NCI-H1930 (cell line): ENCODE measurements around the gene RAP2A.

Experiments
- DNase-seq, 2 experiments: peaks; one replicate each; lab custom pipeline; 2025; lab: John Stamatoyannopoulos, UW

The RAP2A gene

DNA sequence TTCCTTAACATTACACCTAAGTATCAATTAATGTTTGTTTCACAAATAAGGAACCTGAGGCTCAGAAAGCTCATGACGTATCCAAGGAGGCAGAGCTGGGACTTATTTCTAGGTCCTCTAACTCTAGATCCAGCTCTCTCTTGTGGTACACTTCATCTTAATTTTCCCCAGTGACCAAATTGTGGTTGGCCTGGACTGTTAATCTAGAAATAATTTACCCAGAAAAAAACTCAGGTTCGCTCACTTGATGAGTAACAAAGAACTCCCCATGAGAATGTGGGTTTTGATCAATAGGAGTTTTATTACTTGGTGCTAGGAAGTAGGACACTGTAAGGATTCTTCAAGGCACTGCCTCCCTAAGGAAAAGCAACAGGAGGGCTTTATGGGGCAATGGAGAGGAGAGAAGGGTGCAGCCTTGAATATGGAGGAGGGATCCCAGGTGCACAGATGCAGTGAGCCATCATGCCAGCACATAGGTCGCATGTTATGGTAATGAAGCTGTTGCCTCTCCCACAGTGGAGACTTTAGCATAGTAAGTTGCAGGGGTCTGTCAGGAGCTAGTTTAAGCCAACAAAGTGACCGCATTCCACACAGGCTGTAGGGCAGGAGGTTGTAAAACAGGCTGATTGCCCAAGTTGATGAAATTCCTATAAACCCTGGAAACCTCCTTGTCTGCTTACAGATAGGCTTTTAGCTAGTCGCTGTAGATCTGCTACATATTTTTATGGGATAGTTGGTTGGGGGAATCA lies 14.7 kb downstream of the RAP2A start:
- no peak for DNase-seq

DNA sequence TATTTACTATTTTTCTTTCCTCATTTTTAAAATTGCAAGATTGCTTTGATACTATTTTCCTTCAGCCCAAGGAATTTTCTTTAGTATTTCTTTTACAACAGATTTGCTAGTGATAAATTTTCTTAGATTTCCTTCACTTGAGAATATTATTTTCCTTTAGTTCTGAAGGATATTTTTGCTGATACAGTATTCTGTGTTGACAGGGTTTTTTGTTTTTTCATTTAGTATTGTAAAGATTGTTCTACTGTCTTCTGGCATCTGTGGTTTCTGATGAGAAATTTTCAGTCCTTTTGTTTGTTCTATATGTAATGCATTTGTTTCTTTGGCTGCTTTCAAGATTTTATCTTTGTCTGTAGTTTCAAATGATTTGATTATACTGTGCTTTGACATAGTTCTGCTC lies 20.7 kb downstream of the RAP2A start:
- DNase-seq: no peak

DNA sequence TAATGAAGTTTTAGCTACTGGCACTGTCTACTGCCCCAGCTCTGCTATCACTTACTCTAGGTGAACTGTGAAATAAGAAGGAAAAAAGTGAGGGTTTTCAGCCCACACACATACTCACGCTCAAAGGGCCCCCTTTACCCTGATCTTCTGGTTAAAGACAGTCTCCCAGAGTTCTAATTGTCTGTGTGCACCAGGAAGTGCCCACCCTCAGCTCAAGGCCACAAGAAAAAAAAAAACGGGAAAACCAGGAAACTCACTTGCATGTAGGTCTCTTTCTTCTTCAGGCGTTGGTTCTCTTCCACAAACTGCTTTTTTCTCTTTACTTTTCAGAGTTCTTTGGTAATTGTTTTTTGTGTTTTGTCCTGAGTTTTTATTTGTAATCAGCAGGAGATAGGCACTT lies 22.1 kb downstream of the RAP2A start:
- no peak for DNase-seq

DNA sequence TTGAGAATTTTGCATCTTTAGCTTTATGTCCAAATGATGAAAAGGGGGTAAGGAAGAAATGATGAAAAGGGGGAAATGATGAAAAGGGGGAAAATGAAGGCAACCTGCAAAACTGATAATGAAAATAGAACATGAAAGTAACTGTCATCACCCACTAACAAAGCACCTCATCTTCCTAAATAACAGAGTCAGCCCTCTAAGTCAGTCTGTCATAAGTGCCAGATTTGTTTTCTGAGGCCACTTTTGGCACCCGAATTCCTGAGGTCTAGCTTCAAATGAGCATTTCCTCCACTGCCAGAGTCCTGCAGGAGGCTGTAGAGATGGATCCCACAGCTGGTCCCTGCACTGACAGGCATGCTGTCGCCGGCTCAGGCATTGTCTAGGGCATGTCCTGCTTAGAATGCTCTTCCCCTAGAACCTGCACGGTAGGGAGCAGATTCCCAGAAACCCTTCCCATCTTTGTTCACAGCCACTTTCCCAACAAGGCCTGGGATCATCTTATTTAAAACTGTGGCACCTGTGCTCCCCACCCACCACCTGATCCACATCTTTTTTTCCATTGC lies 25.3 kb downstream of the RAP2A start:
- no peak for DNase-seq

DNA sequence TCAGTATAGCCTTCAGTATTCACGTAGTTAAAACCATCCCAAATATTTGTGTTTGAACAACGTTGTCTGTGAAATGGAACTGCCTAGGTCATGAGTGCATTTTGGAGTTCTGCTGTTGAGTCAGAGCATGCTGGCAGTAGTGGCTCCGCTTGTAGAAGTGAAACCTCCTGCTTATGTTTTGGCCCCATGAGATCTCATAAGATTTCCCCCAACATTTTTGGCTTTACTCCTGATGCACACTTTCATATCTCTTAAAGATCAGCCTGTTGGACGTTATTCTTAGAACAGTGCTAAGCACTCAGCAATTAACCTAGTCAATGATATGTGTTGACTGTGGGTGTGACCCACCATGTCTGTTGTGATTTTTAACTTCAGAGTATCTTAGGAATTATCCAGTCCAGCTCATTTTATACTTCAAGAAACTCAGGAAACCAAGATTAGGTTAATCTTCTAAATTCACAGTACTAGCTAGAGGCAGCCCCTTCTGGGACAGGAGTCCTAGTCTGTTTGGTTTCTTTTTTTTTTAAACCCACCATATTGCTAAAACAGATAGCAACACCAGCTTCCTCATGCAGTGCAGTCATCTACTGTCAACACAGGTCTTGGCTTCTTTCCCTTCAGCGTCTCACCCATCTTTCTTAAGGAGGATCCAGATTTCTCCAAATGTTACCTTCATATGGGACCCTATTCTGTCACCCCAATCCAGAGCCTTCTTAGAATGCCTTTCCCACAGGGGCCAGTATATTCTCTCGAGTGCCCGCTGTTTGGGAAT lies 26.2 kb downstream of the RAP2A start:
- no peak for DNase-seq

DNA sequence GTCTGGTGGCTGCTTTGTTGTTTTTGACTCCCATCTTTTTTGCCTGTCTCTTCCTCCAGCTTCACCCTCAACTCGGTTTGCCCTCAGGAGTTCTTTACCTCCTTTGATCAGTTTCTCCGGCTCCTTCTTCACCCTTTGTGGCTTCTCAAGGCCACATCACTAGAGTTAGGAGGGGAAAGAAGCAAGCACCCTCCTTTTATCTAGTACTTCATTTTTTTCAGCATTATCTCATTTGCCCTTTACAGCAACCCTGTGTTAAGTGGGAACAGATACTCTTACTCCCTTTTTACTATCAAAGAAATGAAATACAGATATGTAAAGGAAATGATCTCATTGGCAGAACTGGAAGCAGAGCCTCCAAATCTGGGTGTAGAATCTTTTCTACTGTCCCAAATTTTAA lies 26.9 kb downstream of the RAP2A start:
- no peak for DNase-seq

DNA sequence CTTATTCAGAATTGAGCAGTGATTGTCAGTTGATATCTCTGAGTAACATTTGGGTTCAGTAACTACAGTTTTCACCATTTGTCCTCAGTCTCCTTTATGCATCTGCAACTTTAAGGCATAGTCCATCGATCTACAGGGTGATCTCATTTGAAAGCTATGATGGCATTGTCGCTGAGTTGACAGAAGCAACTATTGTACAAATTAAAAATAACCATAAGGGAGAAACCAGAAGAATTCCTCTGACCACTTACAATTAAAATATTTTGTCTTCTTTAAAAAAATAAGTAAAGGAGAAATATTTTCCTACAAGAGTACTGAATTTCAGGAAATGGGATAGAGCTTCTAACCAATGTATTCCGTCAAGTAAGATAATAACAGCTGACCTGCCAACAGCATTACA lies 30.6 kb downstream of the RAP2A start:
- DNase-seq: no peak

DNA sequence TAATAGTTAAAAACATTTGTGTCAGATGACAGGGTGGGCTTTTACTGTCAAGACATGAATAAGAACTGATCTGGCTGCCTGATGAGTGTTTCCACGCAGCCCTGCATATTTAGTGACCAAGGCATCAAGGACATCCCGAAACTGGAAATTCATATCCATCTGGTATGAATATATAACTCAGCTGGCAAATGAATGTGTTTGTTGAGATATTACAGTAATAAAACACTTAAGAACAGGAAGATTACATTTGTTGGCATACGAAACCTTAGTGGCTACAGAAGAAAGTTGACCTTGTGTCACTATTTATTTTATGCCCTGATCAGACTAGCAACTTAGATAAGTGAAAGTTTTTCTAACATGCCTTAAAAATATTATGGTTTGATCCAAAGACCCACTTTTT lies 32.8 kb downstream of the RAP2A start:
- no peak for DNase-seq

DNA sequence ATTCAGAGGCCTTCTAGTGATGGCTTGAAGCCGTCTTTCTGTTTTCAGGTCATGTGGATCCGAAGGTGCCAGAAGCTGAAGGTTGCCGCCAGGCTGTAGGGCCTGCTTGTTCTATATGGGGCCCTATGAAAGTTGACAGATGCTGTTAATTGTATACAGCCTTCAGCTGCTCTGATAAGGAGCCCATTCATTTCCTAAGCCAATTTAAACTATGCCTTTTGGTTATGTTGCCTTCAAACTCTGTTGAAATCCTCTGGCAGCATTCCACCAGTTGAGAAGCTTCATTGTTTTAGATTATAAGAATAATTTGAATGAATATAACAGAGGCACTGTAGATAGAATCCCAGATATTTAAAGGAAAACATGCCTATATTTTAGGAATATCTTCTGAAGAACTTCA lies 34.4 kb downstream of the RAP2A start:
- DNase-seq: no peak

DNA sequence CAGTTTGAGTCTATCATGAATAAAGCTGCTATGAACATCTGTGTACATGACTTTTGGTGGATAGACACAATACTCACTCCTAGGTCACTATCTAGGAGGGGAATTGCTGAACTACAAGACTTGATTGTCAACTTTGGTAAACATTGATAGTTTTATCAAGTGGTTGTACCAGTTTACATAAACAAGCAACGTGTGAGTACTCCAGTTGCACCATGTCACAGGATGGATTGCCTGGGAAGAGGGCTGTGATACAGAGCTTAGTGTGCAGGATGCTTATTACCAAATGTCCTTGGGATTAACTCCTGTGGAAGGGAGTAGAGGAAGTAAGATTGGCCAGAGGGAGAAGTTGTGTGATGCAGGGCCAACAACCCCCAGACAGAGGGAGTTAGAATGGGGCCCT lies 37.7 kb downstream of the RAP2A start:
- no peak for DNase-seq

DNA sequence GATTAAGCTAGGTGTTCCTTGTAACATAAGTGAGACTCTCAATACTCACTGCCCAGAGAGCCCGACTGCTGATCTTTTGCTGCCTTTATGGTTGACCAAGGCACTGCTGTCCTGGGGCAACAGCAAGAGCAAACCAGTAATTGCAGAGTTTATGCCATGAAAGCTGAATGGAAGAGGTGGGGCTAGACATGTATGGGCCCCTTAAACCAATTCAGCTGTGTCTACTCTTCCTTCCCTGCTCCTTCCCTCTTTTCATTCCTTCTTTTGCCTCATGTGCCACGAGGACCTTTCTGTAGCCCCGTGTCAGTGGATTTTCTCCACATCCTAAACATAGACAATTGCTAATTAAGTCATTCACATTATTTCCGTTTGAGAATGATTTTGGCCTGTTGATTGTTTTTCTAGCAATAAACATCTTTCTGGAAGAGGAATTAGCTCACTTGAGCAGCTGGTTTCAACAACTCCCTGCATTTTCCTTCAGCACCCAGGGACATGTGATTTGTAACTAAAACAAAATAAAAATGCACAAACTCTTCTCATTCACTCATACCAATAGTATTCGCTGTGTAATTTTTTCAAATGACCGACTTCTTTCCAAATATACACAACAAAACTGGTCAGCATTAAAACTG lies 40.5 kb downstream of the RAP2A start:
- no peak for DNase-seq

DNA sequence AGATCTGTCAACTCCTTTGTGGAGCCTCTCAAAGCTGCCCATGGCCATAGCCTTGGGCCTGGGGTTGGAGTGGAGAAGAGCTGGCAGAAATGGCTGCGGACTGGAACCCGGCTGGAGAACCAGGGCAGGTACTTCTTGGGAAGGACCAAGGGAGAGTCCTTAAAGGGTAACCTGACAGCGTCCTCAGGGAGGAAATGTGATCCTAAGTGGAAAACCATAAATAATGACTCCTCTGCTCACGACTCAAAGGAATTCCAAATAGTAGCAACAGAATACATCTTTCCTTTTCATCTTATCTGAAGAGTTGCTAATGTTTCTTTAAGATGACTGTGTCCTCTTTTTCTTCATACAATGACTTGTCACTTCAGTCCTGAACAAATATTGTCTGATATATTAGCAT lies 41.0 kb downstream of the RAP2A start:
- no peak for DNase-seq

DNA sequence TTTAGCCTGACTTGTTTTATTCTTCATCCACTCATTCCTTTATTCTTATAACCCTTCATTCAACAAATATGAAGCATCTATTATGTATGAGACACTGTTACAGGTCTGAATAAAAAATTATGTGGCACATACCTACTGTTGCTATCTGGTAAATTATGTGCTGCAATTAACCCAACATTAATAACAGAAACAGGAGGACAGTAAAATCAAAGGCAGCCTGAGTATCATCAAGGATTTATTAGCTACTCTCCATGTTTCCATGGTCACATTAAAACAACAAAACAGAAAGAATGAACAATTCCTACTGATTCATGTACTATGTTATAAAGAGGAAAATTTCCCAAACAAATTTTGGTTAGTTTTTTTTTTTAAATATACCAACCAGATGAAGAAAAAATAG lies 43.9 kb downstream of the RAP2A start:
- DNase-seq: no peak

DNA sequence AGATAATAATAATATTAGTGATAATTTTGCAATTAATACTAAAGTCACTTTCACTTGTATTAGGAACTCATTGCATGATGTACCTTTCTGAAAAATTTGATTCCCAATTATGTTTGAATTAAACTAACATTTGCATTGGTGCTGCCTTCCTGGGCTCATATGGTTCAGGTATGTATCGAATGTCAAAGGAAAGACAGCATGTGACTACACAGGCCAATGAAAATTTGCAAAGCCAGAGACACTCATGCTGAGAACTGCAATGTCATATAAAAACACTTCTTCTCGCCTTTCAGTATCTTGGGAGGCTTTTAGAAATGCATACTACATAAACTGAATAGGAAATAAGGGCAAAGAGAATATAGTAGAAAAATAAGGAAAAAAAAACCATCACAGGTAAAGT lies 44.3 kb downstream of the RAP2A start:
- no peak for DNase-seq

DNA sequence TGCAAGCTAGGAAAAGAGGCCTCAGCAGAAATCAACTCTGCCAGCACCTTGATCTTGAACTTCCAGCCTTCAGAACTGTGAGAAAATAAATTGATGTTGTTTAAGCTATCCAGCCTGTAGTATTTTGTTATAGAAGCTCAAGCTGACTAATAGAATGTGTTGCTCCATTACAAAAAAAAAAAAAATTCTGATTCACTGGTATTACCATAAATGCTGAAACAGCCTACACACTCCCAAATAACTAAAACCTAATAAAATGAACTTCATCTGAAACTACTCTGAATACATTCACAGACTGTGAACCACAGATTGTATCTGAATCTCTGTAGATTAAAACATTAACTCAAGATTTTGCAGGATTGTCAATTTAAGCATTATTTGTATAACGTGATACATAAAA lies 49.5 kb downstream of the RAP2A start:
- no peak for DNase-seq

DNA sequence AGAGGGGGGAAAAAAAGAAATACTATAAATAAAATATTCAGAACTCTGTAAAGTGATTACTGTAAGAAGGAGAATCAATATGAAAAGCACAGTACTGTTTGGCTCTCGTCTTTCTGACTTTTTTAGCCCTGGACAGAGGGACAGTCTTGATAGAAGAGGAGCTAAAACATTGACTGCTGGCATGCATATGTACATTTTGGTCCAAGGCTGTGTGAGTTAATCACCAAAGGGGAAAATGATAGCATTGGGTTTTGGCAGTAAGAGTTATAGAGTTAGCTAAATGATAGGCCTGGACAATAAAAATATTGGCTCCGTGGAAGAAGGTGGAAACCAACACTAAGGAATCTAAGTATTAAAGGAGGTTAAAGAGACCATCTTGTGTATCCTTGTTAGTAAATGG lies 50.3 kb downstream of the RAP2A start:
- no peak for DNase-seq

DNA sequence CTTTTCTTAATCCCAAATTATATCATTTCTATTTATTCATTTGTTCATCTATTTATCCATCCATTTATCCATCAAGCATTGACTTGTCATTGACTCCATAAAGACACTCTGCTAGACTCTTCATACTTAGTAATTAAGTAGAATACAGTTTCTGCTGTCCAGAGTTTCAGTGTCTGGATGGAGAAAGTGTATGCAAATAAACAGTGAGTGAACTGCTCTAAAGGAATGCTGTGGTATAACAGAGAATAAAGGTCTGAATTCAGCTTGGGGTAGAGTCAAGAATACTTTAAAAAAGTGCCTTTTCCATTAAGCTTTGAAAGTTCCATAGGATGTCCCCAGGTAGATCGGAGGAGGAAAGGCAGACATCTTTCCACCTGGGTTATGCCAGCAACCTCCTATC lies 51.4 kb downstream of the RAP2A start:
- no peak for DNase-seq

DNA sequence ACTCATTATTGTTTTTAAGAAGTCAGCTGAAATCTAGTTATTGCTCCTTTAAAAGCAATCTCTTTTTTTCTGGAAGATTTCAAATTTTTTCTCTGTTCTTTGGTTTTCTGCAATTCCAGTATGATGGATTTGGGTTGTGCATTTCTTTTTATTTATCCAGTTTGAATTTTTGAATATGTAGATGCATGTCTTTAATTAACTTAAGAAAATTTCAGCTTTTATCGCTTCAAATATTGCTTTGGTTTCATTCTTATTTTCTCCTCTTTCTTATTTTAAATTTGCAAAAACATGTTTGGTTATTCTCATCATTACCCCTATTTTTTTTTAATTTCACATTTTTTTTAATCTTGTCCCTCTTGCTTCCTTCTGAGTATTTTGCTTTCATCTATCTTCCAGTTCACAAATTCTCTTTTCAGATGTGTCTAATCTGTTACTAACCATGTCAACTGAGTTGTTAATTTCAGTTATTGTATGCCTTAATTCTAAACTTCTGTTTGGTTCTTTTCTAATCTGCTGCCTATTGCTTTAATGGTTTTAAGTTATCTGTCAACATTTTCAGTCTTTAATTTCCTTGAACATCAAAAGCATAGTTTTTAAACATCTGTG lies 56.8 kb downstream of the RAP2A start:
- no peak for DNase-seq

DNA sequence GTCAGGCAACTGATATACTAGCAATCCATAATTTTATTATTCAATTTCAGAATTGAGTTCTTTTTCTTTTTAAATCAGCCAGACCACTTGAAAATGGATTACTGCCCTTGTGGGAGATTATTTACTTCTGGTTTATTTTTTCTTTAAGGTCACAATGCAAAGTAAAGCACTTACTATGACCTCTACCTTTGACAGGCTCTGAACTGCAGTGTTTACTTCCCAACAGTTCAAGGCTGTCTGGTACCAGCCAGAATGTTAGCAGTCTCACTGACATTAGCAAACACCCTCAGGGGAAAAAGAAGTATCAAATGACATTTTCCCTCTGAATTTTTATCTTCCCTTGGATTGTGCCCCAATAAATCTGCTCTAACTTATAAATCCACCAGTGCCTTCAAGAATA lies 57.5 kb downstream of the RAP2A start:
- no peak for DNase-seq

DNA sequence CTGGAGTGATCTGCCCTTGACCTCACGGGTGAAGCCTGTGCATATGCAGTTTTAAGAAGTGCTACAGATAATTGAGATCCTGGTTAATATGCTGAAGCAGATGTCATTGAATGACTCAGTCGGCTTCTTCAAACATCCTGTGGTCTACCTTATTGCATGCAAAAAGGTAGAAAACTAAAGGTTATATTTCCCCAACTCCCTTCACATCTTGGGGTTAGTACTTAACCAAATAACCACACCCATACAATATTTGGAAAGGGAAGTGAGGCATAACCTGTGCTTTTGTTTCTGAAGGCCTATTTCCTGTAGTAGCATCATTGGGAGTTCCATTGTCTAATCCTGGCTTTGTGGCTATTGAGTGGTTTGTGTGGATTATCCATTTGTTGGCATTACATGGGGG lies 58.3 kb downstream of the RAP2A start:
- DNase-seq: no peak

DNA sequence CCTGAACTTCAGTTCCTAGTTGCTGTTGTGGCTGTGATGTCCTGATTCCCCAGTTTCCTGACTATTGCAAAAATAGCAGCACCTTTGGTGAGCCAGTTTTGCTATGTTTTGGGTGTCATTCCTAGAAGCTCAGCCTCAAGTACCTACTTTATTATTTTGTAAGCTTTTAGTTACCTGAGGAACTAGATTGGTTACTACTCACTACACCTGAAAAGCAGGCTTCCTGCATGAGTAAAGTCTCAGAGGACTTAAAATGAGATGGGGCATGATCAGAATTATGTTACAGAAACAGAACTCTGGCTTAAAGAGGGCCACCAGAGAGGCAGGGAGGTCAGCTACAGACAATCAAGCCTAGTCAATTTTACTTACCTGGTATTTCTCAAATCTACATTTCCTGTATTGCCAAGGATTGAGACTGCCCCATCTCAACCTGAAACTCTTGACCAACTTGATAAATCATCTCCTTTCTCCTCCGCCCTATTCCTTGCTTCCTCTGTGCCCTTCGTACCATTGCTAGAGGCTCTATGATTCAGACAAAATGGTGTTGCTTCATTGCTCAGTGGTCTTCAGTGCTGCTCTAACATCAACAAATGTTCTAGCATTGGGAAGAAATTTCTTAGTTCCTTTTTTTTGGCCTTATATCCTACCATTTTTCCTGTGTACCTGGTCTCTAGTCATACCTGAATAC lies 58.9 kb downstream of the RAP2A start:
- no peak for DNase-seq

DNA sequence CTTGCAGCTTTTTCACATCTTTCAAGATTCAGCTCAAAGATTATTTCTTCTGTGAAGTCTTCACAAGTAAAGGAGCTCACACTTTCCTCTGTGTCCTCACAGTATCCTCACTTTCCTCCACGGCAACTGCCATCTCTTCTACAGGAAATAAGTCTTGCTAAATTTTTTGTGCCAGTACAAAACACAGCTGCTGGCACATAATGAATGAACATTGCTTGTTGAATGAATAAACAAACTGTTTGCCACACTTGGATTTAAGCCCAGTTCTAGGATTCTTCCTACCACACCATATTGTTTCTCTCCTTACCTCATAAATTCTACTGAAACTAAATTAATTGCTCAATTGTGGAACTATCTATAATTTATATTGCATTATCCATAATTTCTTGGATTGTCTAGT lies 59.5 kb downstream of the RAP2A start:
- no peak for DNase-seq
